BLaER1 treated with 17β-estradiol and CSF1 and Interleukin-3, amounts not matched to agents 10 nM and 100 nM (cell line): ENCODE results near the gene CD300E.
"Not testable (repeated sequence)": the region's sequence is repeated elsewhere in the genome, so short reads cannot be mapped to it uniquely, and the experiment has no call there.

ENCODE experiments used
- H3K27ac ChIP-seq, 11 experiments: shearing (Covaris generic); formaldehyde crosslinking; 2 replicates each; pipeline ENCODE4 v1.8.1; 2022
- H3K27me3 ChIP-seq, 11 experiments: shearing (Covaris generic); formaldehyde crosslinking; 2 replicates each; pipeline ENCODE4 v1.8.1; 2022
- H3K36me3 ChIP-seq, 11 experiments: shearing (Covaris generic); formaldehyde crosslinking; 2 replicates each; pipeline ENCODE4 v1.8.1; 2022
- H3K4me1 ChIP-seq, 10 experiments: shearing (Covaris generic); formaldehyde crosslinking; 2 replicates each; pipeline ENCODE4 v1.8.1; 2022
- H3K4me2 ChIP-seq, 11 experiments: shearing (Covaris generic); formaldehyde crosslinking; 2 replicates each; pipeline ENCODE4 v1.8.1; 2022
- H3K4me3 ChIP-seq, 10 experiments: shearing (Covaris generic); formaldehyde crosslinking; 2 replicates each; pipeline ENCODE4 v1.8.1; 2022
- H3K9ac ChIP-seq, 11 experiments: shearing (Covaris generic); formaldehyde crosslinking; 2 replicates each; pipeline ENCODE4 v1.8.1; 2022
- H3K9me3 ChIP-seq, 11 experiments: shearing (Covaris generic); formaldehyde crosslinking; replicated peaks in 1 of 11; 2 replicates each; pipeline ENCODE4 v1.8.1; 2022
- H4K20me1 ChIP-seq, 11 experiments: shearing (Covaris generic); formaldehyde crosslinking; 2 replicates each; pipeline ENCODE4 v1.8.1; 2022
- Cebpa-rat ChIP-seq, 11 experiments: shearing (Covaris generic); IDR thresholded peaks; 2 replicates each; pipeline ENCODE4 v1.8.1; 2022

The CD300E gene

GRCh38 chr17:74632617-74633016, 9.1 kb upstream of the CD300E start:
- H3K9me3 ChIP-seq: peaks cover 0 to 9% (median 0%) of the 10 kb centered on the region in 11 experiments; a peak in 5 of 22 replicates
- peak overlapping the region in 3 of 10 experiments; percentile 14 to 32 (median 16); a peak in 1 of 20 replicates for H3K4me3 ChIP-seq
- no peak for TF ChIP-seq Cebpa-rat (IDR thresholded peaks at IDR 0.05)
- no peaks in the 10 kb centered on the region for H4K20me1 ChIP-seq
- peaks cover 0 to 5% (median 0%) of the 10 kb centered on the region in 11 experiments; a peak in 6 of 22 replicates for H3K27me3 ChIP-seq
- H3K4me2 ChIP-seq: peak overlapping the region; percentile 77 to 96 (median 92)
- H3K4me1 ChIP-seq: peaks cover 65 to 98% (median 88%) of the 10 kb centered on the region in 10 experiments
- H3K27ac ChIP-seq: peak overlapping the region; percentile 44 to 99 (median 88)
- peaks cover 0 to 51% (median 0%) of the 10 kb centered on the region in 11 experiments; a peak in 6 of 22 replicates for H3K36me3 ChIP-seq
- peak overlapping the region; percentile 44 to 90 (median 66); a peak in 19 of 22 replicates for H3K9ac ChIP-seq

- peak overlapping the region; percentile 67 to 99 (median 88) for H3K27ac ChIP-seq
- H3K27me3 ChIP-seq: no peaks in the 10 kb centered on the region; a peak in 3 of 22 replicates
- H3K4me1 ChIP-seq: peaks cover 57 to 98% (median 80%) of the 10 kb centered on the region in 10 experiments
- peak overlapping the region; percentile 44 to 90 (median 69) for H3K9ac ChIP-seq
- H3K4me2 ChIP-seq: peak overlapping the region; percentile 77 to 96 (median 92)
- H4K20me1 ChIP-seq: no peaks in the 10 kb centered on the region
- peak overlapping the region in 3 of 10 experiments; percentile 14 to 46 (median 19); a peak in 5 of 20 replicates for H3K4me3 ChIP-seq
- H3K36me3 ChIP-seq: peaks cover 0 to 59% (median 0%) of the 10 kb centered on the region in 11 experiments; a peak in 6 of 22 replicates
- H3K9me3 ChIP-seq: peaks cover 0 to 16% (median 0%) of the 10 kb centered on the region in 11 experiments; a peak in 6 of 22 replicates
- TF ChIP-seq Cebpa-rat (IDR thresholded peaks at IDR 0.05): peak in 10 of 11 experiments; percentile 38 to 97 (median 93); a peak in 18 of 22 replicates
These were observed 8.2 kb upstream of the CD300E start for GRCh38 chr17:74631468-74632450.

GRCh38 chr17:74630251-74630650, 6.7 kb upstream of the CD300E start:
- Histone ChIP-seq H3K36me3 (peaks cover 0 to 57% (median 0%) of the 10 kb centered on the region in 11 experiments; a peak in 6 of 22 replicates), H3K4me1 (peaks cover 42 to 98% (median 65%) of the 10 kb centered on the region in 10 experiments), H3K4me3 (peak overlapping the region in 2 of 10 experiments; percentile 3 to 29; a peak in 1 of 20 replicates), H3K27ac (peak overlapping the region; percentile 67 to 99 (median 88); a peak in 20 of 22 replicates), H3K9ac (peak overlapping the region in 5 of 11 experiments; percentile 69 to 90 (median 79); a peak in 9 of 22 replicates), H3K4me2 (peak overlapping the region in 8 of 11 experiments; percentile 81 to 96 (median 92); a peak in 17 of 22 replicates), H3K9me3 (peaks cover 0 to 23% (median 0%) of the 10 kb centered on the region in 11 experiments; a peak in 6 of 22 replicates)
- H4K20me1 ChIP-seq, H3K27me3 ChIP-seq: not testable (repeated sequence)

- peak overlapping the region in 4 of 11 experiments; percentile 86 to 98 (median 92); a peak in 8 of 22 replicates for H3K4me2 ChIP-seq
- peaks cover 0 to 98% (median 43%) of the 10 kb centered on the region in 10 experiments; a peak in 14 of 20 replicates for H3K4me1 ChIP-seq
- no peaks in the 10 kb centered on the region for H3K27me3 ChIP-seq
- H3K9me3 ChIP-seq: peaks cover 0 to 23% (median 0%) of the 10 kb centered on the region in 11 experiments; a peak in 6 of 22 replicates
- H4K20me1 ChIP-seq: peaks cover 0 to 12% (median 0%) of the 10 kb centered on the region in 11 experiments; a peak in 2 of 22 replicates
- peak overlapping the region in 3 of 11 experiments; percentile 6 to 42 (median 13); a peak in 2 of 22 replicates for H3K9ac ChIP-seq
- no peak for TF ChIP-seq Cebpa-rat (IDR thresholded peaks at IDR 0.05)
- peak overlapping the region in 5 of 11 experiments; percentile 4 to 82 (median 78); a peak in 7 of 22 replicates for H3K27ac ChIP-seq
- H3K36me3 ChIP-seq: peaks cover 0 to 72% (median 0%) of the 10 kb centered on the region in 11 experiments; a peak in 9 of 22 replicates
- no peak overlapping the region for H3K4me3 ChIP-seq
These were observed 2.1 kb upstream of the CD300E start for GRCh38 chr17:74625661-74626060.

- H3K4me3 ChIP-seq: no peak overlapping the region; a peak in 1 of 20 replicates
- H3K9me3 ChIP-seq: peaks cover 0 to 15% (median 0%) of the 10 kb centered on the region in 11 experiments; a peak in 5 of 22 replicates
- peak overlapping the region in 4 of 11 experiments; percentile 65 to 88 (median 80); a peak in 7 of 22 replicates for H3K9ac ChIP-seq
- peaks cover 0 to 99% (median 34%) of the 10 kb centered on the region in 10 experiments; a peak in 13 of 20 replicates for H3K4me1 ChIP-seq
- no peaks in the 10 kb centered on the region for H3K27me3 ChIP-seq
- H4K20me1 ChIP-seq: peaks cover 0 to 27% (median 0%) of the 10 kb centered on the region in 11 experiments; a peak in 6 of 22 replicates
- peaks cover 0 to 73% (median 0%) of the 10 kb centered on the region in 11 experiments; a peak in 8 of 22 replicates for H3K36me3 ChIP-seq
- H3K27ac ChIP-seq: peak overlapping the region in 6 of 11 experiments; percentile 36 to 82 (median 76); a peak in 11 of 22 replicates
- H3K4me2 ChIP-seq: peak overlapping the region in 7 of 11 experiments; percentile 35 to 98 (median 86); a peak in 13 of 22 replicates
- no peak for TF ChIP-seq Cebpa-rat (IDR thresholded peaks at IDR 0.05)
These were observed 593 bp upstream of the CD300E start for GRCh38 chr17:74624131-74624530.

- peaks cover 0 to 100% (median 69%) of the 10 kb centered on the region in 10 experiments; a peak in 16 of 20 replicates for H3K4me1 ChIP-seq
- peak overlapping the region in 4 of 10 experiments; percentile 46 to 82 (median 68); a peak in 7 of 20 replicates for H3K4me3 ChIP-seq
- H3K27ac ChIP-seq: peak overlapping the region in 3 of 11 experiments; percentile 4 to 34 (median 12); a peak in 3 of 22 replicates
- peak overlapping the region in 3 of 11 experiments; percentile 76 to 88 (median 84); a peak in 5 of 22 replicates for H3K9ac ChIP-seq
- peak in 6 of 11 experiments; percentile 26 to 57 (median 42); a peak in 6 of 22 replicates for TF ChIP-seq Cebpa-rat (IDR thresholded peaks at IDR 0.05)
- H3K9me3 ChIP-seq: 0 out of 22 replicates have a peak, but pooled peaks cover 0 to 7% (median 0%) of the 10 kb centered on the region in 11 experiments
- H3K27me3 ChIP-seq: no peaks in the 10 kb centered on the region
- peaks cover 0 to 77% (median 0%) of the 10 kb centered on the region in 11 experiments; a peak in 7 of 22 replicates for H4K20me1 ChIP-seq
- peaks cover 0 to 90% (median 0%) of the 10 kb centered on the region in 11 experiments; a peak in 9 of 22 replicates for H3K36me3 ChIP-seq
- H3K4me2 ChIP-seq: peak overlapping the region in 6 of 11 experiments; percentile 14 to 98 (median 92); a peak in 11 of 22 replicates
These were observed 4.4 kb downstream of the CD300E start for GRCh38 chr17:74619077-74619673.

- Histone ChIP-seq H3K4me2 (peak overlapping the region in 8 of 11 experiments; percentile 4 to 98 (median 88); a peak in 10 of 22 replicates), H3K27me3 (no peaks in the 10 kb centered on the region), H3K9me3 (0 out of 22 replicates have a peak, but pooled peaks cover 0 to 7% (median 0%) of the 10 kb centered on the region in 11 experiments)
These were observed 5.1 kb downstream of the CD300E start for GRCh38 chr17:74618451-74618850.

More at GRCh38 chr17:74618451-74618850, 5.1 kb downstream of the CD300E start:
- Histone ChIP-seq H4K20me1 (peaks cover 0 to 84% (median 0%) of the 10 kb centered on the region in 11 experiments; a peak in 7 of 22 replicates), H3K27ac (peak overlapping the region in 1 of 11 experiments; percentile 8; a peak in 2 of 22 replicates), H3K36me3 (peaks cover 0 to 97% (median 0%) of the 10 kb centered on the region in 11 experiments; a peak in 9 of 22 replicates), H3K4me3 (peak overlapping the region in 3 of 10 experiments; percentile 63 to 82 (median 73); a peak in 6 of 20 replicates), H3K4me1 (peaks cover 0 to 100% (median 71%) of the 10 kb centered on the region in 10 experiments; a peak in 19 of 20 replicates), H3K9ac (peak overlapping the region in 3 of 11 experiments; percentile 76 to 88 (median 84); a peak in 4 of 22 replicates)
- TF ChIP-seq Cebpa-rat (IDR thresholded peaks at IDR 0.05): no peak
